Esophagus muscularis mucosa (tissue), 3 donors: Measurements from ENCODE around the gene ASIC2.

Experiments
- CTCF ChIP-seq, 3 experiments: fragments of 200-600 bp in 2 of 3; fragments of 450-650 bp in 1 of 3; sonication (generic) in 2 of 3; IDR thresholded peaks; one replicate each; pipeline ENCODE4 v1.5.1; 2017 to 2019; ENCODE audit warnings: antibody characterized with exemption in 3 of 3, mild to moderate bottlenecking in 2 of 3, moderate library complexity in 1 of 3
- POLR2A ChIP-seq: fragments of 450-650 bp; IDR thresholded peaks from one replicate; pipeline ENCODE4 v1.6.1; 2017; ENCODE audit warnings: antibody characterized with exemption, moderate library complexity, mild to moderate bottlenecking, low read depth
- POLR2AphosphoS5 ChIP-seq, 2 donors: sonication (generic); formaldehyde crosslinking; IDR thresholded peaks; one replicate each; pipeline ENCODE4 v1.6.1; 2017; ENCODE audit warnings: antibody characterized with exemption in 2 of 2

DNA sequence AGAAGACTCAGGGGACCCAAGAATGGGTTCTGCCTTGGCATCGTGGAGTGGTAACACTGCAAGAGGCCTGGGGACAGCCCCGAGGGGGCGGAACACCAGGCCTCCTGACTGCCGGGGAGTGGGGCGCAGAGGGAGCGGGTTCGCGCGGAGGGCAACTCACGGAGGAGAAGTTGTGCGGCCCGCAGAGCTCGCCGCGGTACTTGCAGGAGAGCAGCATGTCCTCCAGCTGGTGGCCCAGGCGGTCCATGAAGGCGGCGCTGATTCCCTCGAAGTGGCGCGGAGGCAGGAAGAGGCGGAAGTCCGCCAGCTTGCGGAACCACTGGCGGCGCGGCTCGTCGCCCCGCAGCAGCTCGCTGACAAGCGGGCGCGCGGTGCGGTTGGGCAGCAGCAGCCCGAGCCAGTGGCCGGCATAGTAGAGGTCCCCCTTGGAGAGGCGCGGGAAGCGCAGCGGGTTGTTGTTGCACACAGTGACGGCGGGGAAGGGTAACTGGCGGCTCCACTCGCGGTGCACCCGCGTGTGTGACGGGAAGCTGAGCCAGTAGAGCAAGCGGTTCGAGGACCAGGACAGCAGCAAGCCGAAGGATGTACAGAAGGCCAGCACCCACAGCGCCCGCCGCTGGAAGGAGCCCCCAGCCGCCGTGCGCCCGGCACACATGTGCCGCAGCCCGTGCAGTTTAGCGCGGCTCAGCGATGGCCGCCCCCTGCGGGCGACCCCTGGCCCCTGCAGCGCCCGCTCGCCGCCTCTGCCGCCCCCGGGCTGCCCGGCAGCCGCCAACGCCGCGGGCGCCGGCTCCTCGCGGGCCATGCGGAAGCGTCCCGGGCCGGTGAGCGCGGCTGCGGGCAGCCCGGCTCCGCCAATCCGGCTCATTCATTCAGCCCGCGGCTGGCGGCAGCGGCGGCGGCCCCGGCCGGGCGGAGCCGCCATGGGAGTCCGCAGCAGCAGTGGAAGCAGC is 1.6 kb downstream of the ASIC2 start:
- TF ChIP-seq CTCF (IDR thresholded peaks at IDR 0.05) = no peak
- no peak for TF ChIP-seq POLR2A
- no peak for TF ChIP-seq POLR2AphosphoS5 (IDR thresholded peaks at IDR 0.05)
